GM18867 (cell line): ENCODE data around the gene MAB21L4.

Experiments used
- ATAC-seq: cut with Tn5 transposase; IDR thresholded peaks from one replicate; pipeline ENCODE4 v1.9.1; 2021; ENCODE audit warnings: mild to moderate bottlenecking, moderate library complexity; ENCODE audit not compliant: unreplicated experiment

The MAB21L4 gene

DNA sequence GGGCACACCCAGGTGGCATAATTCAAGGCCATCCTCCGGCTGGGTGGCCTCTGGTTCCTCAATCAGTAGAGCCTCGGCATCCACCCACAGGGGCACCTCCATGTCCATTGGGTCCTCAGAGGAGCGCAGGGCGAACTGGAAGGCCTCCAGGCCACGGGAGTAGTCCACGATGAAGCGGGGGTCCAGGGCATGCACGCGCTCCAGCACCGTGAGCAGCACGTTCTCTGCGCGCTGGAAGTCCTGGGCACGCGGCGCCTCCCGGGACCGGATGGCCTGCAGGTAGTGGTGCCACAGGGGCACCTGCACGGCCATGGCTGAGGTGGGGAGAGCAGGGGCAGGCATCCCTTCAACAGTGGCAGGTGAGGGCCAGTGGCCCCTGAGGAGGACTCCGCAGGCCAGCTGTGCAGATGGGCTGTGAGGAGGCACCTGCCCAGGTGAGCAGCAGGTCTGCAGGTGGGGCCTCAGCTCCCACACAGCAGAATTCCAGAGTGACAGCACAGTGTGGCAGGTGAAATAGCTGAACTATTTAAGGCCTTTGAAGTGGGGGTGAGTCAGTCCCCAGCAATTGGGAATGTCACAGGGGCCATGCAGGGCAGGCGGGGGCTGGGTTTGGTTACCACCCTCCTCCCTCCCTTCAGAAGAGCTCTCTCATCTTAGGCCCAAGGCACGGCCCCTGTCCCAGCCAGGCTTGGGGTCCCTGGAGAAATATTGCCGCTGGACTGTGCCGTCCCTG, at the start of gene MAB21L4:
Gene MAB21L4 (minus strand): TSS at position 501 of the 733 bp plus-strand sequence. CDS start 159 bp downstream, at position 342.
- ATAC-seq = no peak

GRCh38 chr2:240936106-240936505, 40.1 kb upstream of the MAB21L4 start:
- ATAC-seq = no peak

GRCh38 chr2:240935103-240935876, 39.3 kb upstream of the MAB21L4 start:
- ATAC-seq = no peak

- no peak for ATAC-seq
Observed at GRCh38 chr2:240934701-240935102, 38.7 kb upstream of the MAB21L4 start.

DNA sequence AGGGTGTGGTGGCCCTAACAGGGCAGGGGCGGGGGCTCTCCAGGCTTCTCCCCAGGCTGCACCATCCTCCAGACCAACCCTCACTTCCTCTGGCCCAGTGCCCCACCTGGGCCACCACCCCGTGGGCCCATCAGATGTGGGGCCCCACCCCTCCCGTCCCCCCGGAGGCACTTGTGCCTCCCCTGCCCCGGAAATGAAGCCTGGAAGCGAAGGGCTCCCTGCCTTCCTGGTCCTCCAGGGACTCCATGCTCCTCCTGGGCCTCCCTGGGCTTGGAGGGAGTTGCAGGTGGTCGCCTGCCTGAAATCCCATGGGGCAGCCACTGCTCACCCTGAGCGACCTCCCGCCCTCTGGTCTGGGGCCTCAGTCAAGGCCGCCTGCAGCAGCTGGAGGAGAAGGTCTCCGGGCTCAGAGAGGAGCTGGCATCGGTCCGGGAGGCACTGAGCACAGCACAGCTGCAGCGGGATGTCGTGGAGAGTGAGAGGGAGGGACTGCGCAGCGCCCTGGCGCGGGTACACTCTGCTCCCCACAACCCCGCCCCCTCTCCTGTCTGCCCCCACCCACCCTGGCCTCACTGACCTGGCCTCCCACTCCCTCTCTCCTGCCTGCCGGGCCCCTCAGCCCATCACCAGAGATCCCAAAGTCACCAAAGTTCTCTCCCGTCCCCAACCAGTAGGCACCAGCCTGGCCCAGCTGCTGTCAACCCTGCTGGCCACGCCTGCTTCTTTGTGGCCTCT, 38.2 kb upstream of the MAB21L4 start:
- no peak for ATAC-seq

- ATAC-seq = no peak
Observed at GRCh38 chr2:240933048-240933965, 37.4 kb upstream of the MAB21L4 start.

- no peak for ATAC-seq
Observed at GRCh38 chr2:240932724-240933047, 36.7 kb upstream of the MAB21L4 start.

DNA sequence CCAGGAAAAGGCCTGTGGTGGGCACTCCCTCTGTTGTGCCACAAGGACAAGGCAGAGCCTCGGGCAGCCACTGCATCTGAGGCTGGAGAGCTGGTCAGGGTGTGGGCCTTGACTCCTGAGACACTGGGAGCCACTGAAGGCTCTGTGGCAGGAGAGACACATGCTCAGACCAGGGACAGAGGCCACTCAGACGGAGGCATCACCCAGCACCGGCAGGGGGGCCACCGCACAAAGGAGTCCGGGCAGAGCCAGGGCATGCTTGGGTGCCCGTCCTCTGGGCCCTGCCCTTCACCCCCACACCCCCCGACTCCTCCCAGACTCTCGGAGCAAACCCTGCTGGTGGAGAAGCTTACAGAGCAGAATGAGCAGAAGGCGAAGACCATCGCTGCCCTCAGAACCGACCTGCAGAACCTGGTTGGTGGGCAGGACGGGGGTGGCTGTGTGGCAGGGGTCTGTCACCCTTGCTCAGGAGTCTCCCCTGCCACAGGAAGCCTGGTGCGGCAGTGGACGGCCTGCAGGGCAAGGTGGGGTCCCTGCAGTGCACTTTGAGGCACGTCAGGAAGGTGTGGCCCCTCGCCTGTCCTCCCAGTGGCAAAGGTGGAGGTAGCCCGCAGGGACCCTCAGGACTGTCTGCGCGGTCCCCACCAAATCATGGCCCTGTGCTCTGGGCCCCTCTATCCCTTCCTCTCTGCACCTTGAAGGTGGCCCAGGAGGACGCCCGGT, 36.2 kb upstream of the MAB21L4 start:
- no peak for ATAC-seq

DNA sequence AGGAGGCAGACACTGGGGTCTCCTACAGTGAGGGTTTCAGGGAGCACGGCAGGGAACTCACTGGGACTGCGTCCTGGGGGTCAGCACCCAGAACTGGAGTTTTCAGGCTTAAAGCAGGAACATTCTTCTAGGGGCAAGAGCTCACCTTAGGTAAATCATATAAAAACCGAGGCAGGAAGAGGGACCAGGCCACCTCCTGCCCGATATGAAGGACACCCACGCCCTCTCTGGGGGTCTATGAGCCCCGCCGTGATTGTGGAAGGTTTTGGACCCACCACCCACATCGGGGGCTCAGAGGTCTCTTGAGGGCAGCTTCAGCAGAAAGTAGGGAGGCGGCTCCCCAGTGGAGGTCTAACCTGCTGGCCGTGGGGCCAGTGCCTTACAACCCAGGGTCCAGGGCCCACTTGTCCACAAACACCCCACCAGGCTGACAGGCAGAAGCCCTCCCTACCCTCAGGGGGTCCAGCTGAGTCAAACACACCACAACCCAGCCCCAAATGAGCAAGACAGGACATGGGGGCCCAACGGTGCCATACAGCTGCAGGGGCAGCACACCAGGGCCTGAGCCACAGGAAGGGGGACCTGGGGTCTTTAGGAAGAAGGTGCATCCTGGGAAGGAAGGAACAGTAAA, 35.5 kb upstream of the MAB21L4 start:
- ATAC-seq = no peak

GRCh38 chr2:240930631-240931318, 34.8 kb upstream of the MAB21L4 start:
- no peak for ATAC-seq

DNA sequence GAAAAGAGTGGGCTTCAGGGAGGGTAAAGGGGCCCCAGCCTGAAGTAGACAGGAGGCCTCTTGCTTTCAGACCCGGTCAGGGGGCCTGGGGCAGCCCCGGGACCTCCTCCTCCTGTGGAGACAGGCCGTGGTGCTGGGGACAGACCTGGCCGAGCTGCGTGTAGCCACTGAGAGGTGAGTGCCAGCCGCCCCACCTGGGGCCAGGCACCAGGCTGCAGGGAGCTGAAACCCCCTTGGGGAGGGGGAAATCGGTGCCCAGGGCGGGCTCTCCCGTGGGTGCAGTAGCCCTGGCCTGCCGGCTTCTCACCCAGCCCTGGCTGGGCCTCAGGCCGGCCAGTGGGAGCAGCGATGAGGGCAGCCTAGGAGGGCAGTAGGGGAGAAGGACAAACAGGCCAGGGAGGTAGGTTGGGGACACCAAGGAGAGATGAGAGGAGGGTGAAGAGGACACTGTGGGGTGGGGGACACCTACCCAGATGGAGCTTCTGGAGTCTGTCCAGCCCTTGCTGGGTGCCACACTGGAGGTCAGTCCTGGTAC, 34.2 kb upstream of the MAB21L4 start:
- no peak for ATAC-seq

DNA sequence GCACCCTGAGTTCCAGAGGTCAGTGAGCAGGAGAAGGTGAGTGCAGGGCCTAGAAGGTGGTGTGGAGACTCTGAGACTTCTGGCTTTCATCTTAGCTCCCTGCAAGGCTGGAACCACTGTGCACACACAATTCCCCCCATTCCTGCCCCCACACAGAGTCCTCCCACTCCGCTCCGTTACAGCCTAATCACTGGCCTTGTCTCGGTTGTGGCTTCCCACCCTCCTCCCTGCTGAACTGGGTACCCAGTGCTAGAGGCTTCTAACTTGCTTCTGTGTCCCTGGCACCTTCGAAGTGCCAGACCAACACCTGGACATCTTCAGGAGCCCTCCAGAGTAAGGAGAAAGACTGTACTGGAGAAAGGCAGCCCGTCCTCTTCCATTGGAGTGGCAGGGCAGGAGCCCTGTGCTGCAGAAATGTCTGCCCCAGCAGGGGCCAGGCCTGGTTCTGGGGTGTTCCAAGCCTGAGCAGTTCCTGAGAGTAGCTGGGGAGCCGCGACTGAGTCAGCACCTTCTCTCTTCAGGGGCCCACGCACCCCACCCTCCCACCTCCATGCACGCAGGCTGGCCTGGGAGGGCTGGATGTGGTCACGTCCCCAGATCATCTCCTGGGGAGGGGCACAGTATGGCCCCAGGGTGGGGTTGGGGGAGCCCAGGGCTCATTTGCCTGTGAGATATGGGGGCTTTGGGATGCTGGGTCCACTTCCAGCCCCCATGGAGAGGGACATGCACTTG, 33.6 kb upstream of the MAB21L4 start:
- no peak for ATAC-seq

DNA sequence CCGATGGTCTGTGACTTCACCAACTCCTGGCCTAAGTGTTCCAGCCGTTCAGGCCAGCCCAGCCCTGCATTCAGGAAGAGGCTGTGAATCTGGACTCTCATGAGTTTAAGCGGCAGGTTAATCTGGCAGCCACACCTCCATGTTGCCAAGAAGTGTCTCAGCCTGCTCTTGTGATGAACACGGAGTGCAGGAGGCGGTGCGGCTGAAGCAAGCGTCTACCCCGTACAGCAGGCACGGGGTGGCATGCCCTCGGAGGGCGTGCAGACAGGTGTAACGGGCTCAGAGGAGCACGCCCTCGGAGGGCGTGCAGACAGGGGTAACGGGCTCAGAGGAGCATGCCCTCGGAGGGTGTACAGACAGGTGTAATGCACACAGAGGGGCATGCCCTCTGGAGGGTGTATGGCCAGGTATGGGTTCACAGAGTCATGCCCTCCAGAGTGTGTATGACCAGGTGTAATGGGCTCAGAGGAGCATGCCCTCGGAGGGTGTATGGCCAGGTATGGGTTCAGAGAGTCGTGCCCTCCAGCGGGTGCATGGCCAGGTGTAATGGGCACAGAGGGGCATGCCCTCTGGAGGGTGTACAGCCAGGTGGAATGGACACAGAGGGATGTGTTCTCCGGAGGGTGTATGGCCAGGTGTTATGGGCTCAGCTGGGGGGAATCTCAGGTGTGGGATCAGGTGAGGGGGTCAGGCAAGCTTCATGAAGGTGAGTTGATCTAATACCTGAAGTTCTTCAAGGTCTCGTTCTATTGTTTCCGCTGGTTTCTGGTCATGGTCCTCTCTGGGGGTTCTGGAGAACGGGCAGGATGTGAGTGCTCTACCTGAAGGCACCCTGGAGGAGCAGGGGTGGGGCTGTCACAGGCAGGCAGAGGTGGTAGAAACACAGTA, 32.8 kb upstream of the MAB21L4 start:
- no peak for ATAC-seq

DNA sequence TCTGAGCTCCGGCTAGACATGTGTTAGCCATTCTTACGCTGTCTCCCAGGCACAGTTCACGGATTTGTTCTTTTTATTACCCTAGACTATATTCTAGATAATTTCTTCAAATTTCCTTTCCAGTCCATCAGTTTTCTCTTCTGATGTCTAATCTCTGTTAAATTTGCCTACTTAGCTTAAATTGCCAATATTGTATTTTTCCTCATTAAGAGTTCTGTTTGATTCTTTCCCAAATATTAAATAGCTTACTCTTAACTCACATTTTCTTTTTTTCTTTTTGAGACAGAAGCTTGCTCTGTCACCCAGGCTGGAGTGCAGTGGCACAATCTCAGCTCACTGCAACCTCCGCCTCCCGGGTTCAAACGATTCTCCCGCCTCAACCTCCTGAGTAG, 31.4 kb upstream of the MAB21L4 start:
- ATAC-seq = no peak

DNA sequence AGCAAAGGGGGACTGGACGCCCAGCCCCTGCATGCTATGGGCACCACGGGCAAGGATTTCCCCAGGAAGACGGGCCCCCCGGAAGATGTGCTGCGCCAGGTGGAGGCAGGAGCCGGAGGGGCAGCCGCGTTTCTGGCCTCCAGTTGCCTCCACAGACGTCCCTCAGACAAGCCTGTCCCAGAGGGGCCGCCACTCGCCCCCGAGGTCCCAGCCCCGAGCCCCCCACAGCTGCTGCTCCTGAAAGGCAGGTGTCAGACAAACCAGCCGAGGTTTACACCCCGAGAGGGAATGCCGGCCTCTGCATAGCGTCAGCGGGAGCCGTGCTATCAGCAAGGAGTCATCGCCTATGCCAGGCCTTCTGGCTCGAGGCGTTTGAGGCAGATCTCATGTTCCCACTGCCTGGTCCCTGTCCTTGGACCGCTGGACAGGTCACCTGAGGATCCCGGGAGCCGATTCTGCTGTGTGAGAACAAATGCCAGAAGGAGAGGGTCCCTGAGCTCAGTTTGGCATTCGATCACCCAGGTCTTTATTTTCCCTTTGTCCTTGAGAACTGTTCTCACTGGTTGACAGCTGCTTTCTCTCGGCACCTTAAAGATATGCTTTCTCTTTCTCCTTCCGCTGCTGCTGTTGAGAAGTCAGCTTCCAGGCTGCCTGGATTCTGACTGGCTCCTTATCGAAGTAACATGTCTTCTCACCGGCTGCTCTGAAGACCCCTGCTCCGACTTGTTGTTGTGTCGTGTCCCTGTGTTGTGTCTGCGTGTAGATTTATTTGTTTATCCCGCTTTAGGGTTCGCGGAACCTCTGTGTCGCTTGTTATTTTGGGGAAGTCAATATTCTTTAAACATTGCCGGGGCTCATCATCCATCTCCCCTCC, 30.8 kb upstream of the MAB21L4 start:
- no peak for ATAC-seq
